H9 (cell line): ENCODE measurements around the gene UBAC1. TPM values are rescaled to one million over a fixed set of nuclear protein-coding genes. Genes with fewer than 3 reads are reported as not detected.
A peak's percentile ranks its signal among the peaks of the same experiment; 100 is the strongest.

Experiments used
- DNase-seq: peaks from one replicate; pipeline ENCODE4 v3.0.0-alpha.2; 2017
- H2AFZ ChIP-seq: one replicate; pipeline ENCODE4 v1.6.1; 2013; ENCODE audit warnings: mild to moderate bottlenecking, low read length, control low read depth, moderate library complexity
- H2AK5ac ChIP-seq: 2 replicates; pipeline ENCODE4 v1.6.1; 2013; ENCODE audit warnings: low read length, control low read depth, mixed read lengths; ENCODE audit not compliant: insufficient read length
- H2BK120ac ChIP-seq: one replicate; pipeline ENCODE4 v1.6.1; 2013; ENCODE audit warnings: low read depth, mild to moderate bottlenecking, low read length, control low read depth, inconsistent platforms; ENCODE audit not compliant: poor library complexity, severe bottlenecking
- H2BK12ac ChIP-seq: 2 replicates; pipeline ENCODE4 v1.6.1; 2013; ENCODE audit warnings: low read length, control low read depth, mixed read lengths, low read depth; ENCODE audit not compliant: insufficient read length
- H2BK15ac ChIP-seq: 2 replicates; pipeline ENCODE4 v1.6.1; 2013; ENCODE audit warnings: low read depth, low read length, control low read depth
- H2BK20ac ChIP-seq: one replicate; pipeline ENCODE4 v1.6.1; 2013; ENCODE audit warnings: low read depth, mild to moderate bottlenecking, low read length, control low read depth, inconsistent platforms; ENCODE audit not compliant: poor library complexity, severe bottlenecking
- H2BK5ac ChIP-seq: 2 replicates; pipeline ENCODE4 v1.6.1; 2013; ENCODE audit warnings: low read length, control low read depth, mixed read lengths; ENCODE audit not compliant: insufficient read length
- H3K14ac ChIP-seq: 2 replicates; pipeline ENCODE4 v1.6.1; 2013; ENCODE audit warnings: low read length, control low read depth; ENCODE audit not compliant: insufficient read depth
- H3K18ac ChIP-seq: 2 replicates; pipeline ENCODE4 v1.6.1; 2013; ENCODE audit warnings: low read depth, mild to moderate bottlenecking, mixed read lengths, low read length, control low read depth; ENCODE audit not compliant: insufficient read length
- H3K23ac ChIP-seq: 2 replicates; pipeline ENCODE4 v1.6.1; 2013; ENCODE audit warnings: low read length, control low read depth, mixed read lengths, low read depth; ENCODE audit not compliant: insufficient read length
- H3K23me2 ChIP-seq: 2 replicates; pipeline ENCODE4 v1.6.1; 2013; ENCODE audit warnings: low read depth, mild to moderate bottlenecking, mixed read lengths, low read length, control low read depth; ENCODE audit not compliant: insufficient read length, poor library complexity, severe bottlenecking
- H3K27ac ChIP-seq: 2 replicates; pipeline ENCODE4 v1.5.1; 2013; ENCODE audit warnings: low read length, control low read depth, mixed read lengths, low read depth; ENCODE audit not compliant: insufficient read length
- H3K27me3 ChIP-seq: 2 replicates; pipeline ENCODE4 v1.6.1; 2013; ENCODE audit warnings: low read length, control low read depth, inconsistent platforms; ENCODE audit not compliant: insufficient read depth
- H3K4ac ChIP-seq: 2 replicates; pipeline ENCODE4 v1.6.1; 2013; ENCODE audit warnings: low read depth, mild to moderate bottlenecking, control low read depth, inconsistent platforms, low read length, moderate library complexity
- H3K4me1 ChIP-seq: 2 replicates; pipeline ENCODE4 v1.6.1; 2013; ENCODE audit warnings: low read length, control low read depth, inconsistent platforms; ENCODE audit not compliant: insufficient read depth
- H3K4me2 ChIP-seq: 2 replicates; pipeline ENCODE4 v1.6.1; 2013; ENCODE audit warnings: low read length, control low read depth, mixed read lengths; ENCODE audit not compliant: insufficient read length, insufficient read depth
- H3K56ac ChIP-seq: 2 replicates; pipeline ENCODE4 v1.6.1; 2013; ENCODE audit warnings: low read depth, mild to moderate bottlenecking, mixed read lengths, low read length, control low read depth; ENCODE audit not compliant: insufficient read length
- H3K79me1 ChIP-seq: 2 replicates; pipeline ENCODE4 v1.6.1; 2013; ENCODE audit warnings: low read depth, mild to moderate bottlenecking, moderate library complexity, low read length, control low read depth, inconsistent platforms; ENCODE audit not compliant: insufficient read depth, poor library complexity, severe bottlenecking
- H3K79me2 ChIP-seq: 2 replicates; pipeline ENCODE4 v1.6.1; 2013; ENCODE audit warnings: low read length, control low read depth, inconsistent platforms; ENCODE audit not compliant: insufficient read depth
- H3K9ac ChIP-seq: 2 replicates; pipeline ENCODE4 v1.6.1; 2013; ENCODE audit warnings: low read length, control low read depth, mixed read lengths; ENCODE audit not compliant: insufficient read length; ENCODE audit errors: extremely low read depth
- H3K9me3 ChIP-seq: one replicate; pipeline ENCODE4 v1.6.1; 2013; ENCODE audit warnings: low read depth, low read length, inconsistent platforms; ENCODE audit not compliant: control insufficient read depth
- H3T11ph ChIP-seq: one replicate; pipeline ENCODE4 v1.6.1; 2013; ENCODE audit warnings: mild to moderate bottlenecking, low read length, control low read depth, inconsistent platforms
- H4K20me1 ChIP-seq: one replicate; pipeline ENCODE4 v1.6.1; 2013; ENCODE audit not compliant: control insufficient read depth, insufficient read length, insufficient read depth
- H4K5ac ChIP-seq: 2 replicates; pipeline ENCODE4 v1.6.1; 2013; ENCODE audit warnings: low read depth, mild to moderate bottlenecking, mixed read lengths, low read length, control low read depth; ENCODE audit not compliant: insufficient read length
- H4K8ac ChIP-seq: replicated peaks from 2 replicates; pipeline ENCODE4 v1.6.1; 2013; ENCODE audit warnings: low read length, control low read depth, mixed read lengths, low read depth; ENCODE audit not compliant: insufficient read length
- H4K91ac ChIP-seq: 2 replicates; pipeline ENCODE4 v1.6.1; 2013; ENCODE audit warnings: low read depth, mild to moderate bottlenecking, moderate library complexity, mixed read lengths, low read length, control low read depth; ENCODE audit not compliant: insufficient read length
- H3K27ac Mint-ChIP-seq, 3 experiments: 2 replicates in 2 of 3; 3 replicates in 1 of 3; pipeline ENCODE4 v1.8.0; 2020 to 2021; ENCODE audit warnings: mixed read lengths in 3 of 3, mild to moderate bottlenecking in 1 of 3, moderate library complexity in 1 of 3
- H3K27me3 Mint-ChIP-seq: 2 replicates; pipeline ENCODE4 v1.8.0; 2021; ENCODE audit warnings: low read depth, mild to moderate bottlenecking, moderate library complexity, mixed read lengths
- H3K36me3 Mint-ChIP-seq, 3 experiments: 2 replicates in 2 of 3; 3 replicates in 1 of 3; pipeline ENCODE4 v1.8.0; 2020 to 2021; ENCODE audit warnings: low read depth in 3 of 3, mixed read lengths in 3 of 3; ENCODE audit not compliant: insufficient read depth in 1 of 3
- H3K4me1 Mint-ChIP-seq, 2 experiments: 2 replicates each; pipeline ENCODE4 v1.8.0; 2020; ENCODE audit warnings: mixed read lengths in 2 of 2
- H3K4me3 Mint-ChIP-seq, 2 experiments: 2 replicates in 1 of 2; 3 replicates in 1 of 2; pipeline ENCODE4 v1.8.0; 2020 to 2021; ENCODE audit warnings: mild to moderate bottlenecking in 2 of 2, mixed read lengths in 2 of 2, moderate library complexity in 1 of 2
- H3K9me3 Mint-ChIP-seq, 2 experiments: 2 replicates in 1 of 2; 3 replicates in 1 of 2; pipeline ENCODE4 v1.8.0; 2020; ENCODE audit warnings: mild to moderate bottlenecking in 2 of 2, mixed read lengths in 2 of 2, moderate library complexity in 1 of 2
- CTCF ChIP-seq: fragments of 200-600 bp; sonication (generic); conservative IDR thresholded peaks from 3 replicates; pipeline ENCODE4 v1.8.0; 2021; ENCODE audit warnings: antibody characterized with exemption, mild to moderate bottlenecking
- WGBS: extraction: QIAGEN DNeasy Blood & Tissue Kit; methylation state at CpG from one replicate; pipeline ENCODE4 v1.1.7; 2013; ENCODE audit warnings: missing lambda C conversion rate, low lambda C conversion rate, mixed read lengths; ENCODE audit not compliant: insufficient read length; ENCODE audit errors: extremely low coverage; 5-methylcytosine and 5-hydroxymethylcytosine counted together
- total RNA-seq: library from RNA; stranded (reverse); gene quantifications from 2 replicates; pipeline ENCODE4 v1.2.1, GENCODE V29; 2021

Gene UBAC1
- total RNA-seq, 1 experiment from 2014 or later: 47.5 TPM

DNA sequence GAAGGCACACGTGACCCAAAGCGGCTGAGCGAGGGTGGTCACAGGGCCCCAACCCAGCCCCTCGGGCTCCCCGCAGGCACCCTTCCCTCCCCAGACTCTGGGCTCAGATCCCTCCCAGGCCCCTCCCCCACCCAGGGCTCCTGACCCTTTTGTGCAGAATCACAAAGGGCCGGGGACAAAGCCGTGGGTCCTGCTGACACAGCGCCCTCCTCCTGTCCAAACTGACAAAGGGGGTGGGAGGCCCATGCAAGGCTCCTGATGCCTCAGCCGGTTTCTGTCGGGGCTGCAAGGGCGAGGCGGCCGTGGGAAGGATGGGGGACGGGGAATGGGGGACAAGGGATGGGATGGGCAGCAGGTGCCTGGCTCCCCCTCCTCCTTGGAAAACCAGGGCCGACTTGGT is 43.5 kb upstream of the UBAC1 start:
- Histone ChIP-seq H4K5ac (no peak overlapping the region), H3K79me2 (no peaks in the 10 kb centered on the region), H2AK5ac (no peak overlapping the region), H3T11ph (no peak overlapping the region), H2AFZ (no peak overlapping the region), H3K4ac (no peak overlapping the region), H3K27me3 (no peaks in the 10 kb centered on the region), H4K8ac (no peak overlapping the region), H3K79me1 (no peaks in the 10 kb centered on the region), H3K4me2 (no peak overlapping the region), H3K27ac (no peak overlapping the region), H4K20me1 (no peaks in the 10 kb centered on the region), H3K23me2 (no peaks in the 10 kb centered on the region), H3K14ac (peak overlapping the region; percentile 70), H2BK5ac (no peak overlapping the region), H3K9ac (no peak overlapping the region), H2BK20ac (no peak overlapping the region), H3K23ac (no peak overlapping the region), H4K91ac (no peak overlapping the region), H3K18ac (peak overlapping the region; percentile 68), H3K4me1 (no peaks in the 10 kb centered on the region; the same call in 1 of the 2 replicates), H3K56ac (no peak overlapping the region), H2BK12ac (no peak overlapping the region), H2BK120ac (no peak overlapping the region), H3K9me3 (no peaks in the 10 kb centered on the region), H2BK15ac (no peak overlapping the region)
- H3K4me3 Mint-ChIP-seq: no peak overlapping the region; a peak in 2 of 5 replicates
- no peak overlapping the region for H3K27ac Mint-ChIP-seq
- peak; percentile 67 for DNase-seq
- no CpG with 5 or more reads among the region's 15 CpGs for WGBS
- H3K27me3 Mint-ChIP-seq: no peaks in the 10 kb centered on the region
- H3K4me1 Mint-ChIP-seq: peaks cover 39 to 59% of the 10 kb centered on the region in 2 experiments
- no peaks in the 10 kb centered on the region; a peak in 1 of 5 replicates for H3K9me3 Mint-ChIP-seq
- TF ChIP-seq CTCF: peak; percentile 32; the same call in 2 of the 3 replicates
- H3K36me3 Mint-ChIP-seq: 0 out of 7 replicates have a peak, but pooled peaks cover 0 to 4% (median 0%) of the 10 kb centered on the region in 3 experiments
